Endothelial cell of umbilical vein (primary cell): ENCODE measurements around the gene KIAA0232. TPM values are rescaled to one million over a fixed set of nuclear protein-coding genes. Genes with fewer than 3 reads are reported as not detected.

Experiments
- BruUV-seq: library from RNA; stranded (reverse); fragments of 400-500 nt; replicated peaks from 2 replicates; lab custom pipeline; 2021; lab: Mats Ljungman, UMichigan
- CTCF ChIA-PET: fragments of 300-600, 350-600 bp; sonication (Branson Sonifier 250); formaldehyde crosslinking; loops from one replicate; lab custom pipeline; 2021; ENCODE audit warnings: antibody characterized with exemption, inconsistent platforms; lab: Charles Lee
- POLR2A ChIA-PET: fragments of 300-600, 350-600 bp; sonication (Branson Sonifier 250); formaldehyde crosslinking; loops from one replicate; lab custom pipeline; 2021; ENCODE audit warnings: antibody characterized with exemption, inconsistent platforms; lab: Charles Lee
- DNase-seq: peaks from one replicate; pipeline ENCODE4 v3.0.0-alpha.2; 2011; ENCODE audit warnings: low read depth, low spot score
- FAIRE-seq: peaks from 2 replicates; lab custom pipeline; 2011; peaks lifted over from hg19 to GRCh38; lab: Jason Lieb, UNC
- H2AFZ ChIP-seq: 2 replicates; pipeline ENCODE4 v1.6.0; 2012; ENCODE audit warnings: low read depth, low read length, control low read depth, inconsistent platforms
- H3K27ac ChIP-seq: 2 replicates; pipeline ENCODE4 v1.5.1; 2011; ENCODE audit warnings: low read depth, mild to moderate bottlenecking, control low read depth, low read length, moderate library complexity; ENCODE audit not compliant: insufficient read depth
- H3K27me3 ChIP-seq, 2 experiments: 2 replicates each; pipeline versions ENCODE4 v1.6.0 to v1.6.1; 2011; ENCODE audit warnings: low read length in 2 of 2, mixed read lengths in 1 of 2; ENCODE audit not compliant: control insufficient read depth in 2 of 2, insufficient read depth in 2 of 2
- H3K36me3 ChIP-seq, 2 experiments: 2 replicates in 1 of 2; 3 replicates in 1 of 2; pipeline ENCODE4 v1.5.1; 2011; ENCODE audit warnings: low read length in 2 of 2, mild to moderate bottlenecking in 1 of 2, moderate library complexity in 1 of 2; ENCODE audit not compliant: control insufficient read depth in 2 of 2, insufficient read depth in 2 of 2; ENCODE audit errors: extremely low read depth in 1 of 2
- H3K4me1 ChIP-seq: 3 replicates; pipeline ENCODE4 v1.5.1; 2011; ENCODE audit warnings: mild to moderate bottlenecking, low read length; ENCODE audit not compliant: control insufficient read depth, insufficient read depth; ENCODE audit errors: extremely low read depth
- H3K4me2 ChIP-seq: 2 replicates; pipeline ENCODE4 v1.6.1; 2011; ENCODE audit warnings: low read length, control low read depth, mixed read lengths; ENCODE audit not compliant: insufficient read depth
- H3K4me3 ChIP-seq, 3 experiments: fragments of 200-600 bp in 1 of 3; sonication (generic), shearing (Covaris generic) in 1 of 3; replicated peaks in 1 of 3; 2 replicates each; pipeline ENCODE4 v1.5.1; 2011 to 2016; ENCODE audit warnings: control low read depth in 3 of 3, low read length in 3 of 3, mild to moderate bottlenecking in 2 of 3, inconsistent platforms in 1 of 3, low read depth in 1 of 3, moderate library complexity in 1 of 3; ENCODE audit not compliant: insufficient read depth in 1 of 3
- H3K79me2 ChIP-seq: 2 replicates; pipeline ENCODE4 v1.6.0; 2012; ENCODE audit warnings: low read length, inconsistent platforms; ENCODE audit not compliant: control insufficient read depth, insufficient read depth
- H3K9ac ChIP-seq: replicated peaks from 2 replicates; pipeline ENCODE3; 2011; ENCODE audit warnings: low read length, control low read depth; ENCODE audit not compliant: insufficient read depth; ENCODE audit errors: extremely low read depth
- H3K9me1 ChIP-seq: replicated peaks from 3 replicates; pipeline ENCODE4 v1.6.0; 2011; ENCODE audit warnings: mild to moderate bottlenecking, low read length; ENCODE audit not compliant: control insufficient read depth, insufficient read depth; ENCODE audit errors: extremely low read depth
- H3K9me3 ChIP-seq: replicated peaks from 2 replicates; pipeline ENCODE4 v1.5.1; 2012; ENCODE audit warnings: low read length, inconsistent platforms; ENCODE audit not compliant: control insufficient read depth, insufficient read depth
- H4K20me1 ChIP-seq: replicated peaks from 2 replicates; pipeline ENCODE3; 2011; ENCODE audit warnings: mild to moderate bottlenecking, low read length; ENCODE audit not compliant: control insufficient read depth, insufficient read depth; ENCODE audit errors: extremely low read depth
- CTCF ChIP-seq, 2 donors: IDR thresholded peaks; 1 replicate in 1 of 2; 2 replicates in 1 of 2; pipeline ENCODE4 v1.5.1; 2011; ENCODE audit warnings: low read length in 2 of 2, mild to moderate bottlenecking in 2 of 2, moderate library complexity in 2 of 2, control low read depth in 1 of 2, inconsistent platforms in 1 of 2, low read depth in 1 of 2; ENCODE audit not compliant: insufficient read depth in 1 of 2; ENCODE audit errors: extremely low read depth in 1 of 2
- EZH2 ChIP-seq: IDR thresholded peaks from 2 replicates; pipeline ENCODE4 v1.6.1; 2012; ENCODE audit warnings: borderline replicate concordance, low read depth, mild to moderate bottlenecking, moderate library complexity, low read length, inconsistent platforms; ENCODE audit not compliant: severe bottlenecking
- FOS ChIP-seq: IDR thresholded peaks from 2 replicates; pipeline ENCODE4 v1.6.1; 2011; ENCODE audit warnings: mild to moderate bottlenecking, low read length, moderate library complexity, borderline replicate concordance; ENCODE audit not compliant: insufficient read depth
- GATA2 ChIP-seq: IDR thresholded peaks from 2 replicates; pipeline ENCODE4 v1.7.0; 2011; ENCODE audit warnings: low read depth, mild to moderate bottlenecking, moderate library complexity, mixed read lengths, low read length; ENCODE audit not compliant: insufficient read length, insufficient read depth
- JUN ChIP-seq: IDR thresholded peaks from 2 replicates; pipeline ENCODE4 v1.6.1; 2011; ENCODE audit warnings: borderline replicate concordance, low read depth; ENCODE audit not compliant: insufficient read length, insufficient read depth
- MAX ChIP-seq: IDR thresholded peaks from 2 replicates; pipeline ENCODE4 v1.6.1; 2011; ENCODE audit not compliant: insufficient read depth, insufficient read length
- MYC ChIP-seq: IDR thresholded peaks from one replicate; pipeline ENCODE4 v1.6.1; 2011; ENCODE audit warnings: mild to moderate bottlenecking, low read depth, low read length
- POLR2A ChIP-seq: IDR thresholded peaks from 2 replicates; pipeline ENCODE4 v1.6.1; 2012; ENCODE audit warnings: low read depth, mild to moderate bottlenecking, control low read depth, low read length
- POLR2AphosphoS5 ChIP-seq: IDR thresholded peaks from 2 replicates; pipeline ENCODE4 v1.6.1; 2012; ENCODE audit warnings: low read depth, mild to moderate bottlenecking, control low read depth, low read length, moderate library complexity; ENCODE audit not compliant: insufficient read depth
- dilution Hi-C: fragments of 300-500 bp; cut with MboI; formaldehyde crosslinking; loops from one replicate; pipeline ENCODE4 v1.15.0; 2019; ENCODE audit warnings: low sequenced_read_pairs; ENCODE audit not compliant: extremely low pct_ligation_motif_present
- intact Hi-C: fragments of 100-400 bp; cut with micrococcal nuclease; formaldehyde crosslinking; loops from one replicate; pipeline ENCODE4 v1.10.0; 2022
- polyA plus RNA-seq, 4 experiments: library from polyadenylated mRNA; depleted of rRNA in 3 of 4; stranded (reverse) in 3 of 4; unstranded in 1 of 4; fragments of >200 nt; gene quantifications; 2 replicates each; pipeline versions ENCODE4 v1.2.1 to v1.2.3, GENCODE V29; 2011 to 2012; ENCODE audit warnings: missing spikeins in 1 of 4
- total RNA-seq: library from RNA; stranded (reverse); gene quantifications from 2 replicates; pipeline ENCODE4 v1.2.3, GENCODE V29; 2021

Gene KIAA0232
- total and polyA plus RNA-seq, 2 donors (not counting 3 experiments of a cell fraction or from before 2014, with no cell fraction given), result 5.3 to 18.4 TPM

GRCh38 chr4:6858997-6859396, 76.5 kb downstream of the KIAA0232 start:
- intact Hi-C loops (no loop called here), dilution Hi-C loops (no loop called here)
- H3K9ac ChIP-seq, result no peak overlapping the region
- H3K79me2 ChIP-seq, result peaks cover 5% of the 10 kb centered on the region
- no peak for FAIRE-seq
- H3K4me1 ChIP-seq, result peaks cover 7% of the 10 kb centered on the region
- no peak for TF ChIP-seq JUN
- no peak for TF ChIP-seq MAX
- TF ChIP-seq MYC, result no peak
- no peak for TF ChIP-seq CTCF (IDR thresholded peaks at IDR 0.05; ENCODE audit: extremely low read depth in 1 of 2, insufficient read depth in 1 of 2, low read depth in 1 of 2, low read length in 2 of 2)
- TF ChIP-seq EZH2, result no peak
- TF ChIP-seq FOS, result no peak
- no peak for TF ChIP-seq GATA2
- TF ChIP-seq POLR2AphosphoS5, result no peak
- TF ChIP-seq POLR2A, result no peak
- no peaks in the 10 kb centered on the region for H3K27me3 ChIP-seq
- H3K4me2 ChIP-seq, result no peak overlapping the region
- H3K27ac ChIP-seq, result no peak overlapping the region
- ChIA-PET POLR2A (no interaction called here), CTCF (no interaction called here)
- H3K9me1 ChIP-seq, result no peaks in the 10 kb centered on the region
- H3K36me3 ChIP-seq, result peaks cover 17 to 30% of the 10 kb centered on the region in 2 experiments
- H3K4me3 ChIP-seq, result no peak overlapping the region
- DNase-seq, result no peak
- no TSS peak for BruUV-seq
- no peaks in the 10 kb centered on the region for H3K9me3 ChIP-seq
- no peaks in the 10 kb centered on the region for H4K20me1 ChIP-seq
- no peak overlapping the region for H2AFZ ChIP-seq
